Measurements from ENCODE around the gene DHDH. TPM values are rescaled to one million over a fixed set of nuclear protein-coding genes. Genes with fewer than 3 reads are reported as not detected.
"Not testable (repeated sequence)": the region's sequence is repeated elsewhere in the genome, so short reads cannot be mapped to it uniquely, and the experiment has no call there.

DHDH gene
- total RNA-seq, 6 experiments from 2014 or later, result 0.29 TPM; not detected in 5

- no peak for TF ChIP-seq POLR2A (IDR thresholded peaks at IDR 0.05)
- no peak for TF ChIP-seq CTCF (IDR thresholded peaks at IDR 0.05)
- intact Hi-C loops (cut with DNase I), result no loop called here
- Histone ChIP-seq H3K9me3 (no peaks in the 10 kb centered on the region), H3K27ac (no peak overlapping the region), H3K4me3 (no peak overlapping the region), H3K27me3 (no peaks in the 10 kb centered on the region), H3K36me3 (no peaks in the 10 kb centered on the region), H3K4me1 (no peaks in the 10 kb centered on the region)
- no peak for DNase-seq
- no peak for ATAC-seq
- 48% methylated on average over 2 of the region's 21 CpGs for WGBS (ENCODE audit: insufficient coverage, low coverage, low lambda C conversion rate, missing lambda C conversion rate)
Measured at GRCh38 chr19:48895226-48895625, 38.3 kb upstream of the DHDH start.

- peak overlapping the region in 1 of 3 donors; percentile 18 for H3K4me3 ChIP-seq
- peaks cover 0 to 1% (median under 1%) of the 10 kb centered on the region in 4 donors for H3K4me1 ChIP-seq
- H3K27ac ChIP-seq, result no peak overlapping the region
- no peak for TF ChIP-seq CTCF (IDR thresholded peaks at IDR 0.05)
- no peak for TF ChIP-seq POLR2A (IDR thresholded peaks at IDR 0.05)
- no peaks in the 10 kb centered on the region for H3K27me3 ChIP-seq
- peak in 1 of 4 donors; percentile 3 for ATAC-seq
- WGBS (ENCODE audit: insufficient coverage, low coverage, low lambda C conversion rate, missing lambda C conversion rate), result 24% methylated on average over 6 of the region's 25 CpGs
- H3K9me3 ChIP-seq, result no peaks in the 10 kb centered on the region
- intact Hi-C loops (cut with DNase I), result no loop called here
- peak in 2 of 3 donors; percentile 46 to 60 for DNase-seq
- no peaks in the 10 kb centered on the region for H3K36me3 ChIP-seq
Measured at GRCh38 chr19:48896191-48896720, 37.2 kb upstream of the DHDH start.

DNA sequence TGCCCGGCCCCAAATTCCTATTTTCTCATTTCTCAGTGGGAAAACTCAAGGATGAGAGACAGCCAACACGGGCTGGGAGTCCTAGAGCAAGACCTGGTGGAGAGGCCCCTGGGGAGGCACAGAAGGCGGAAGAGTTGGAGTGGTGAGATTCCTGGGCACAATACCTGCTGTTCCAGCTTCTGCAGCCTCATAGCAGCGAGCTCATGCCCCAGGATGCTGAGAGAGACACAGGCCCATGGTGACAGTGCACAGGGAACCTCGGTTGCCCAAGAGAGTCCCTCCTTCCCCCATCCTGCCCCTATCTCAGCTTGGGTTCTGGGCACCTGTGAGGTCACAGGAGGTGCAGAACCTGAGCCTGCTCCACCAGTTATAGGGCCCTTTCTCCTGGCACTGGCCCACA, 36.3 kb upstream of the DHDH start:
- Histone ChIP-seq H3K27me3 (no peaks in the 10 kb centered on the region), H3K9me3 (no peaks in the 10 kb centered on the region), H3K36me3 (no peaks in the 10 kb centered on the region), H3K4me1 (peaks cover 0 to 10% (median 7%) of the 10 kb centered on the region in 4 donors), H3K27ac (no peak overlapping the region), H3K4me3 (no peak overlapping the region)
- 88% methylated on average over 3 of the region's 5 CpGs for WGBS (ENCODE audit: insufficient coverage, low coverage, low lambda C conversion rate, missing lambda C conversion rate)
- TF ChIP-seq CTCF (IDR thresholded peaks at IDR 0.05), result no peak
- no peak for TF ChIP-seq POLR2A (IDR thresholded peaks at IDR 0.05)
- intact Hi-C loops (cut with DNase I), result no loop called here
- DNase-seq (no peak), ATAC-seq (no peak)

DNA sequence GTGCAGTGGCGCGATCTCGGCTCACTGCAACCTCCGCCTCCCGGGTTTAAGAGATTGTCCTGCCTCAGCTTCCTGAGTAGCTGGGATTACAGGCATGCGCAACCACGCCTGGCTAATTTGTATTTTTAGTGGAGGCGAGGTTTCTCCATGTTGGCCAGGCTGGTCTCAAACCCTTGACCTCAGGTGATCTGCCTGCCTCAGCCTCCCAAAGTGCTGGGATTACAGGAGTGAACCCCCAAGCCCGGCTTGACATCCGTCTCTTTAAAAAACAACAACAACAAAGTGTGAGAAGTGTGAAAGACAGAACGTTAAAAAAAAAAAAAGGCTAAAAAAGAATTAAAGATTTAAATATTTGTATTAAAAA, 34.1 kb upstream of the DHDH start:
- H3K36me3 ChIP-seq; H3K27me3 ChIP-seq; intact Hi-C loops (cut with DNase I); ATAC-seq; DNase-seq; H3K9me3 ChIP-seq: not testable (repeated sequence)
- H3K4me1 ChIP-seq, result peaks cover 0 to 20% (median 11%) of the 10 kb centered on the region in 4 donors
- H3K27ac ChIP-seq, result peak overlapping the region; percentile 95 to 97 (median 96)
- 15% methylated on average over 1 of the region's 11 CpGs for WGBS (ENCODE audit: insufficient coverage, low coverage, low lambda C conversion rate, missing lambda C conversion rate)
- H3K4me3 ChIP-seq, result peak overlapping the region; percentile 69 to 98 (median 76)

DNA sequence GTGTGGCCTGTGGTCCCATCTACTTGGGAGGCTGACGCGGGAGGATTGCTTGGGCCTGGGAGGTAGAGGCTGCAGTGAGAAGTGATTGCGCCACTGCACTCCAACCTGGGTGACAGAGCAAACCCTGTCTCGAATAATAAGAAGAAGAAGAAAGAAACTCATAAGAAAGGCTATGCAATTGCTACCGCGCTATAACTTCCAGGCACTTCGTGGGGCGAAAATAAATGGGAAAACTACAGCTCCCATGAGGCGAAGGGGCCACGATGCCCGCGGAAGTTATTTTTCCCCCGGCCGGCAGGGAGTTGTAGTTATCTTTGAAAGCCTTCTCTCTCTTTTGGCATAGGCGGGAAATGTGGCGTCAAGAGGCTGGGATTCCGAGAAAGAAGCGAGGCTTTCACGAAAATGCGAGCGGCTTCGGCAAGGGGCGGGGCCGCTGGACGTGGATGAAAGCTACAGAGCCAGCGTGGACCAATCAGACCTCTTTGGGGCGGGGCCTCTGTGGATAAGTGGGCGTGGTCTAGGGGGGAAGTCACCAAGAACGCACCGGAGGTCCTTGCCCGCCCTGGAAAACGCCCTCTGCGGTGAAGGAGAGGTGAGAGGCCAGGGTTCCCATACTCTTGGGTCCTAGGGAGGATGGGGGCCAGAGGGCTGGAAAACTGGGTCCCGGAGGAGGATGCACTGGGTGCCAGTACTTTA, 33.6 kb upstream of the DHDH start, which contains the start of gene NUCB1:
NUCB1 (plus strand) TSS at position 532 of the 696 bp plus-strand sequence. CDS start 485 bp downstream, outside the sequence.
- Histone ChIP-seq H3K27me3 (no peaks in the 10 kb centered on the region), H3K4me3 (peak within 1 kb of the TSS; percentile 69 to 98 (median 76)), H3K9me3 (no peaks in the 10 kb centered on the region), H3K4me1 (peaks cover 0 to 20% (median 11%) of the 10 kb centered on the region in 4 donors), H3K36me3 (peaks cover 0 to 6% (median 2%) of the 10 kb centered on the region in 4 donors), H3K27ac (peak within 1 kb of the TSS; percentile 95 to 97 (median 96))
- ATAC-seq, result peak; percentile 96 to 99 (median 98)
- WGBS (ENCODE audit: insufficient coverage, low coverage, low lambda C conversion rate, missing lambda C conversion rate), result 9% methylated on average over 24 of the region's 34 CpGs
- TF ChIP-seq POLR2A (IDR thresholded peaks at IDR 0.05) (peak; percentile 77), CTCF (IDR thresholded peaks at IDR 0.05) (peak; percentile 18 to 38 (median 31))
- DNase-seq, result peak; percentile 99
- intact Hi-C loops (cut with DNase I), result loop anchor here in 1 of 2 donors (10.0 kb wide), 1 partner anchor 65 kb away; the partner anchor contains the start of gene FTL
